Activated CD8-positive, alpha-beta memory T cell treated with anti-CD3 and anti-CD28 coated beads for 1 hour (primary cell): Measurements from ENCODE around the gene RPL12.
A peak's percentile ranks its signal among the peaks of the same experiment; 100 is the strongest.
"Not testable (repeated sequence)": the region's sequence is repeated elsewhere in the genome, so short reads cannot be mapped to it uniquely, and the experiment has no call there.

Experiments used
- DNase-seq, 2 donors: peaks; one replicate each; pipeline ENCODE4 v3.0.0-alpha.2; 2020; ENCODE audit warnings: low read depth in 1 of 2; ENCODE audit errors: extremely low read depth in 1 of 2

Gene RPL12

GRCh38 chr9:127470662-127471061, 19.5 kb upstream of the RPL12 start:
- DNase-seq, result no peak

DNA sequence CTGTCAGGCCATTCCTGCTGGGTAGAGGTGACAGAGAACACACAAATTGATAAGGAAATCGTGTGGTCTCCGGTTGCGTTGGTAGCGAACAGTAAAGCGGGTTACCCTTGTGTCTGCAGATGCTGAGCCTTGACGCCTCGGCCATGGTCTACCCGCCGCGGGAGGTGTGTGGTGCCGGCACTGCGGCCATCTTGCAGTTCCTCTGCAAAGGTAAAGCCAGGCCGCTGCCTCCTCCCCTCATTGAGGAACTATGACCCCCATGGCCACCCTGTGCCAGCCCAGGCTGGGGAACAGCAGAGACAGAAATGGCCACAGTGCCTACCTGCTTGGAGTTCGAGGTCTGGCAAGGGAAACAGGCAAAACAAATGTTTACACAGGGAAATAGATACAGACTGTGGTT, 16.4 kb upstream of the RPL12 start:
- DNase-seq, result no peak

DNA sequence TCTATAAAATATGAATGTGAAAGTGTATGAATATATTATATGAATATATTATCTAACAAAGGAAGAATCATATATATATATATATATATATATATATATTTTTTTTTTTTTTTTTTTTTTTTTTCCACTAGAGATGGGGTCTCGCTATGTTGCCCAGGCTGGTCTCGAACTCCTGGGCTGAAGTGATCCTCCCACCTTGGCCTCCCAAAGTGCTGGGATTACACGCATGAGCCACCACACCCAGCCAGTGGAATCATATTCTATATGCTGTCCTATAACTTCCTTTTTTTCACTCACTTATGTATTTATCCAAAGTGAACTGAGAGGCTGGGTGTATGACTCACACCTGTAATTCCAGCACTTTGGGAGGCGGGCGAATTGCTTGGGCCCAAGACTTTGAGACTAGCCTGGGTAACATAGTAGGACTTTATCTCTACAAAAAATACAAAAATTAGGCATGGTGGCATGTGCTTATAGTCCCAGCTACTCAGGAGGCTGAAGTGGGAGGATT, 15.3 kb upstream of the RPL12 start:
- not testable (repeated sequence) for DNase-seq

- no peak for DNase-seq
Measured at GRCh38 chr9:127463911-127464310, 12.7 kb upstream of the RPL12 start.

GRCh38 chr9:127463382-127463781, 12.2 kb upstream of the RPL12 start:
- DNase-seq, result no peak

DNA sequence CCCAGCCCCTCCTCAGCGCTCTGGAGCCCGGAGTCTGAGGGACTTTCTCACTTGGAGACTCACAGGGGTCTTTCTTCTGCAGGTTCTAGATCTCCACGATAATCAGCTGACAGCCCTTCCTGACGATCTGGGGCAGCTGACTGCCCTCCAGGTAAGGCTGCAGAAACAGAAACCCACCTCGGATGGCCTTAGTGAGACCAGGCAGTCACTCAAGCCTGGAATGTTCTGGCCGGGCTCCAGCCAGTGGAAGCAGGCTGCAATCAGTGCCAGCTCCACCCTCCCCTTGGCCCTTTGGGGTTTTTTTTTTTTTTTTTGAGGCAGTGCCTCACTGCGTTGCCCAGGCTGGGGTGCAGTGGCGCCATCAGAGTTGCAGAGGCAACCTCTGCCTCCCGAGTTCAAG, 7.7 kb upstream of the RPL12 start:
- DNase-seq, result no peak

DNA sequence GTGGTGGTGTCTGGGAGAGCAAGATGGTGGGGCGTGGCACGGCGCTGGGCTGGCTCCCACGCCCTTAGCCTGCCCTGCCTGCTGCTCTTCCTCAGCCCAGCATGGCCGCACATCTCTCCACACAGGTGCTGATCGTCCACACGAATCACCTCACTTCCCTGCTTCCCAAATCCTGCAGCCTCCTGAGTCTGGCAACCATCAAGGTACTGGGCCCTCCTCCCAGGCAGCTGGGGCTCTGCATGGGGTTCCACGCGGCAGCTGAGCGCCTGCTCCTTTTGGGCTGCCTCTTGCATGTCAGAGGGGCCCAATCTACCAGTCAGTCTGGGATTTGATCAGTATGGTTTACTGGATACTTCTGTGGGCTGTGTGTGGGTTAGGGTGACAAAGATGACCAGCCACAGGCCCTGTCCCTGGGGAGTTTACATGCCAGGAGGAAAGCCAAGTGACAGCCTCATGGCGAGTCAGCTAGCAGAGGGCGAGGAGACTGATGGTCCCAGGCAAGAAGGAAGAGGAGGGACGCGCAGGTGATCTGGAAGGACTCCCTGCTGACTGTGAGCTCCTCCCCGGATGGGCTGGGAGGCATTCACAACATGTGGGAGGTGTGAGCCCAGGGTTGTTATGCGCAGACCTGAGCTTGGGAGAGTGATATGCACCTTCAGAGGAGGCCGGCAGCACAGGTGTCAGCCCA, 6.1 kb upstream of the RPL12 start:
- no peak for DNase-seq

DNA sequence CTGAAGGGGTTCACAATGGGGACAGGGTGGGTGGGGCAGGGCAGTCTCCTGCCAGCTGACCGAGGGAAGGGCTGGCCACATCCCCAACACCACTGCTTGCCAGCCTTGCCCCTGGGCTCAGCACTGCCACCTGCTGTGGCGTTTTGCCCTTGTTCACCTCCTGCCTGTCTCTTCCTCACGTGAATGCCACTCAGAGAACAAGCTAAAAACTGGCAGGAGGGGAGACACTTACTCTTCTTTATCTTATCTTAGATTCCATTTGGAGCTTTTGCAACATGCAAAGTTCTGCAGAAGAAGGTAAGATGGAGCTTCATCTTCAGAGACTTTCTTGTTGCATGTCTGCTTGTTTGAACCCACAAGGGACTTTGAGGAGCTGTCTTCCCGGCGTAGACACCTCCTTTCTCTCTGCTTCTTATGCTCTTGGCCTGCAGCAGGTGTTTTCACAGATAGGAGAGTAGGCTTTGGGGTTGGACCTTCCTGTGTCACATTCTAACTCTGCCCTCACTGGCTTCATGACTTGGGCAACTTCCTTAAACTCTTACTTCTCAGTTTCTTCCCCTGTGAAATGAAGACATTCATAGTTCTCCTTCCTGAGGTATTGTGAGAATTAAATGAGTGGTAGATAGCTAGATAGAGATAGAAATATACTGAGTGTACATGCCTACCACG, 4.3 kb upstream of the RPL12 start:
- no peak for DNase-seq

- DNase-seq, result no peak
Measured at GRCh38 chr9:127452691-127453090, 1.5 kb upstream of the RPL12 start.

DNA sequence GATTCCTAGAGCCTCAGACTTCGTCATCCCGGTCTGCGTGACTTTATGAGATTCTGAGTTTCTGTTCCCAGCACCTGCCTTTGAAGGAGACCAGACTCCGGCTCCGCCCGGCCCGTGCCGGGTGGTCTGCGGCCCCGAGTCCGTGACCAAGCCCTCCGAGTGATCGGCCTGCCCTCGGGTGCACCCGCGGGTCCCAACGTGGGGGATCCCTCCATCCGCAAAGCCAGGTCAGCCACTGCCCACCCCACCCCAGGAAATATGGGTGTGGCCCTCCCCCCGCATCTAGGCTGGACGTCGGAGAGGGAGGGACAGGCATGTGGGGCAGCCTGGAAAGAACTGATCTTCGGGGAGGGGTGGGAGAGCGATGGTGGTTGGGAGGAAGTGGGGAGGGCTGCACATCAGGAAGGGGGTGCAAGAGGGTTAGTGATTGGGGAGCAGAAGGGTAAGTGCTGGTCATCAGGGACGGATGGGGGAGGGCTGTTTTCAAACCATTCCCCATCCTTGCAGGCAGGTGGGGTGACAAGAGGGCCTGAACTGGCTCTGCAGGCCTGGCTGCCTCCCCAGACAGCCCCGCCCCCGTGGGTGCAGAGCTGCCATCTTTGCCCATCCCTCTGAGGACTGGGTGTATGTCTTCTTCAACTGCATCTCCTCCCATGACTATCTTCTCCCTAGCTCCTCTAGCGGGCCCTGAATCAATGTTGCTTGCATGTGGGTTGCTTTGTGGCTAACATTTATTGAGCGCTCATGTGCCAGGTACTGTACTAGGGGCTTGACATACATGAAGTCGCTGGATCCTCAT, 851 bp upstream of the RPL12 start:
- peak in 1 of 2 donors; percentile 4 for DNase-seq

DNA sequence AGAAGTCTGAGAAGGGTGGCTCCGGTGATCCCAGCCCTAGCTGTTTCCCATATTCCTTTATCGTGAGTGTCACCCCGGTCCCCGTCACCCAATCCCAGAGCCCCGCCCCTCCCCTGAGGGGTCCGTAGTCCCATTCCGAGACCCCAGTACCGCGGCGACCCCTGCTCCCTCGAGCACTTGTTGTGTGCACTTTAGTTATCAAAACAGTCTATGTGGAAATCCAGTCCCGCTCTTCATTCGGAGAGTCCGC, 327 bp upstream of the RPL12 start:
- no peak for DNase-seq

GRCh38 chr9:127450243-127450760, 904 bp downstream of the RPL12 start:
- DNase-seq, result no peak

- DNase-seq, result no peak
Measured at GRCh38 chr9:127449332-127449966, 1.8 kb downstream of the RPL12 start.

DNA sequence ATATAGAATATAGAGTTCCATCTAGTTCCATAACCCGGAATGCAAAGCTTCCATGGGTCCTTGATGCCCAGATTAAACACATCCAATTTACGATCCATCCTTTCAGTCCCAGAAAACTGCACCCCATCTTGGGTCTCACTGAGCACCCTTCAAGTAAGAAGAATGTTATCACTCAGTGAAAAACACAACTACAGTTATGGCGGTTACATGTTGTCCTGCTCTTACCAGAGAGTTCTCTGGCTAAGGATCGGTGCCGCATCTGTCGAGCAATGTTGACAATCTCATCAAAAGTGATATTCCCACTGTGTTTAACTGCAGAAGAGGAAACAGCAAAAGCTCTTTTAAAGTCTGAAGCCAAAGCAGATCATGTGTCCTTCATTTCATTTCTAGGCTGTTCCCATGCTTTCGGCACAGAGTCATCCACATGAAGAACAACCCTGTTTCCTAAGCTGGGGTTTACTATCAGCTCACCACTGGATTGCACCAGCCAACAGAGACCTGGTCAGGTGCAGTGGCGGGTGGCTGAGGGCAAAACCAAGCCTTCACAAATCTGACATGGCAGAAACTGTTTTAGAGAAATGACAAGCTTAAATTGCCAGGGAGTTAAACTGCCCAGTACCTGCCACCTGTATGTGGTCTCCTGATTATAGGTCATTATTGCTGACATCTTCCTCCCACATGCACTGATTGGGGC, 2.9 kb downstream of the RPL12 start:
- DNase-seq, result no peak

- DNase-seq, result no peak
Measured at GRCh38 chr9:127447416-127448111, 3.6 kb downstream of the RPL12 start.

- DNase-seq, result no peak
Measured at GRCh38 chr9:127446713-127447415, 4.3 kb downstream of the RPL12 start.

DNA sequence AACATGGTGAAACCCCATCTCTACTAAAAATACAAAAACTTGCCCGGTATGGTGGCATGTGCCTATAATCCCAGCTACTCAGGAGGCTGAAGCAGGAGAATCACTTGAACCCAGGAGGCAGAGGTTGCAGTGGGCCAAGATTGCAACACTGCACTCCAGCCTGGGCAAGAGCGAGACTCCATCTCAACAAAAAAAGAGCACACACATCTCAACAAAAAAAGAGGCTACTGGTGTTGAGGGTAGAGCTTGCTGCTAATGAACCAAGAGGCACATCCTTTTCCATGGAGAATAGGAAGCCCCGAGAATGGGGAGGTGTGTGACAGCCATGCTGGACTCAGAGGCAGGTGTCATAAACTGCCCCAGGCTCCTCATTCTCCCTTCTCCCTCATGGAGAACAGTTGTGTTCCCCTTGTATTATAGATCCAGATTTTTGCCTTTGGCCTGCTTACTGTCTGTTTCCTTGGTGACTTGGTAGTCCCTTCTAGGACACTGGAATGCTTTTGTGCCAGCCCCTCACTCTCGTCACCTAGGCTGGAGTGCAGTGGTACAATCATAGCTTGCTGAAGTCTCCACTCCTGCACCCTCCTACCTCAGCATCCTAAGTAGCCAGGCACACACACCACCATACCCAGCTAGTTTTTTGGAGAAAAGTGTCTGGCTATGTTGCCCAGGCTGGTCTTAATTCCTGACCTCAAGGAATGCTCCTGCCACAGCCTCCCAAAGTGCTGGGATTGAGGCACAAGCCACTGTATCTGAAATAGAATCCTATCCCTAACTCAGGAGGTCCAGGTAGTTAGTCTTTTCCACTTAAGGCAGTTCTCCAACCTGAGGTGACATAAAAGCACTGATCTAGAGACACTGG, 5.1 kb downstream of the RPL12 start:
- no peak for DNase-seq
